ENCODE data around the gene PRLH. TPM values are rescaled to one million over a fixed set of nuclear protein-coding genes. Genes with fewer than 3 reads are reported as not detected.

The PRLH gene
- total and polyA plus RNA-seq, 2 of the 13 experiments (the other 11 are each of a cell fraction or from before 2014, with no cell fraction given) = not detected

DNA sequence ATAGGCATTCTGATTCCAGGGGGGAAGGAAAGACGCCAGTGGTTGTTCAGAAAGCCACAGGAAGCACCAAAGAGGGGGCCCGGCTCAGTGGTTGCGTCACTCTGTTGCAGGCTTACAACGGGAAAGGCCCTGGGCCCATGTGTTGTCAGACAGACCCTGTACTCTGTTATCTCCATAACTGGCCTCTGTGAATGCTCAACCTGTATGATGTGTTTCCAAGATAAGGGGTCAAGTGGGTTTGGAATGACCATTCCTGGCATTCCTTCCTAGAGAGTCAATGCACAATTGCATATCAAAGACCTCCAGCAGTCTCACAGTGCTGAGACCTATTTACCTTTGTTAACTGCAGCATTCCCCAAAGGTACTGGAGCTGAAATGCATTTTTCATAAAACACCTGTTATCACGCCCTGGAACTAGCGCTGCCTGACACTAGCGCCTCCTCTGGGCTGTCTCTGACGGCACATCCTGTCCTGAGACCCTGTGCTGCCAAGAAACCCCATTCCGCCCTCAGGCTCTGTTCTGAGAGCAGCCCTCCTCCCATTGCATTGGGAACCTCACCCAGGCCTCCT lies 47.9 kb downstream of the PRLH start:
- in situ Hi-C loops (cut with HindIII; ENCODE audit: extremely low pct_ligation_motif_present, low pct_unique_long_range_greater_than_20kb) = no loop called here
- Histone ChIP-seq H4K20me1 (ENCODE audit: insufficient read depth, low read length) (no peaks in the 10 kb centered on the region), H3K27me3 (ENCODE audit: control insufficient read depth in 1 of 2, insufficient read depth in 2 of 2, low read length in 2 of 2) (peaks cover 0 to 36% of the 10 kb centered on the region in 2 experiments; a peak in 3 of 5 replicates), H3K79me2 (ENCODE audit: insufficient read depth, low read length) (no peaks in the 10 kb centered on the region), H3K4me1 (ENCODE audit: insufficient read depth, low read length) (peaks cover 39% of the 10 kb centered on the region), H2AFZ (ENCODE audit: low read length) (no peak overlapping the region), H3K4me2 (ENCODE audit: low read depth, low read length) (peak overlapping the region; percentile 61), H3K36me3 (replicated peaks in 1 of 2; ENCODE audit: control insufficient read depth in 1 of 2, insufficient read depth in 2 of 2, low read length in 2 of 2) (no peaks in the 10 kb centered on the region), H3K27ac (ENCODE audit: extremely low read length, insufficient read depth, low read length) (no peak overlapping the region), H3K9ac (ENCODE audit: insufficient read depth, low read depth, low read length) (peak overlapping the region; percentile 19; the same call in 1 of the 2 replicates), H3K9me3 (ENCODE audit: low read length) (no peaks in the 10 kb centered on the region), H3K4me3 (replicated peaks in 1 of 3; ENCODE audit: insufficient read depth in 1 of 3, low read depth in 2 of 3, low read length in 3 of 3) (peak overlapping the region in 1 of 3 experiments; percentile 21; a peak in 1 of 6 replicates)
- DNase-seq (ENCODE audit: low spot score) = peak; percentile 100
- ChIA-PET POLR2A (interaction anchor here (1.0 to 2.0 kb wide), 4 partner anchors 12 to 48 kb away, joined by 3 to 9 read pairs (median 3); no protein-coding TSS in a partner anchor), CTCF (ENCODE audit: low intra/inter-chr PET ratio, low total read pairs) (interaction anchor here (1.0 to 1.4 kb wide), 2 partner anchors 9 to 110 kb away, joined by 3 to 6 read pairs; no protein-coding TSS in a partner anchor)
- ATAC-seq = peak; percentile 98
- WGBS (ENCODE audit: low lambda C conversion rate) = 5% methylated on average over 9 of the region's 9 CpGs
- intact Hi-C loops (cut with micrococcal nuclease; ENCODE audit: unreplicated experiment) = loop anchor here (2.0 kb wide), 1 partner anchor 13 kb away; no protein-coding TSS in a partner anchor
- BruUV-seq (replicated peaks) = no TSS peak
- FAIRE-seq = peak; percentile 97
- TF ChIP-seq RELA (CRISPR knock-in tag; IDR thresholded peaks at IDR 0.05) = peak; percentile 83; the same call in 1 of the 2 replicates
- TF ChIP-seq KDM6A (CRISPR knock-in tag; IDR thresholded peaks at IDR 0.05; ENCODE audit: low read depth) = peak; percentile 75
- peak; percentile 95 for TF ChIP-seq PAXIP1 (CRISPR knock-in tag; conservative IDR thresholded peaks at IDR 0.05)
- no peak for TF ChIP-seq ZSCAN22 (CRISPR knock-in tag; IDR thresholded peaks at IDR 0.05)
- TF ChIP-seq MYC (CRISPR knock-in tag; IDR thresholded peaks at IDR 0.05; ENCODE audit: borderline replicate concordance) = peak; percentile 78
- TF ChIP-seq, protein P1, sequence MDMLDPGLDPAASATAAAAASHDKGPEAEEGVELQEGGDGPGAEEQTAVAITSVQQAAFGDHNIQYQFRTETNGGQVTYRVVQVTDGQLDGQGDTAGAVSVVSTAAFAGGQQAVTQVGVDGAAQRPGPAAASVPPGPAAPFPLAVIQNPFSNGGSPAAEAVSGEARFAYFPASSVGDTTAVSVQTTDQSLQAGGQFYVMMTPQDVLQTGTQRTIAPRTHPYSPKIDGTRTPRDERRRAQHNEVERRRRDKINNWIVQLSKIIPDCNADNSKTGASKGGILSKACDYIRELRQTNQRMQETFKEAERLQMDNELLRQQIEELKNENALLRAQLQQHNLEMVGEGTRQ (IDR thresholded peaks at IDR 0.05; ENCODE audit: low read depth, low read length) = no peak
- TF ChIP-seq, protein P1 (CRISPR knock-in tag; IDR thresholded peaks at IDR 0.05; ENCODE audit: borderline replicate concordance) = no peak; the same call in 1 of the 2 replicates
- peak; percentile 73 for TF ChIP-seq ZMYM3 (CRISPR knock-in tag; IDR thresholded peaks at IDR 0.05)
- peak; percentile 58; the same call in 1 of the 2 replicates for TF ChIP-seq MXD3 (CRISPR knock-in tag; IDR thresholded peaks at IDR 0.05)
- TF ChIP-seq ZNF644 (CRISPR knock-in tag; IDR thresholded peaks at IDR 0.05; ENCODE audit: low read depth) = peak; percentile 94
- TF ChIP-seq MIER2 (CRISPR knock-in tag; IDR thresholded peaks at IDR 0.05) = peak; percentile 90
- 0 out of 2 replicates have a peak, but pooled peaks have one; percentile 28 for TF ChIP-seq MTF1 (CRISPR knock-in tag; IDR thresholded peaks at IDR 0.05)
- no peak for TF ChIP-seq ZNF766 (CRISPR knock-in tag; IDR thresholded peaks at IDR 0.05; ENCODE audit: borderline replicate concordance)
- TF ChIP-seq, protein P2, sequence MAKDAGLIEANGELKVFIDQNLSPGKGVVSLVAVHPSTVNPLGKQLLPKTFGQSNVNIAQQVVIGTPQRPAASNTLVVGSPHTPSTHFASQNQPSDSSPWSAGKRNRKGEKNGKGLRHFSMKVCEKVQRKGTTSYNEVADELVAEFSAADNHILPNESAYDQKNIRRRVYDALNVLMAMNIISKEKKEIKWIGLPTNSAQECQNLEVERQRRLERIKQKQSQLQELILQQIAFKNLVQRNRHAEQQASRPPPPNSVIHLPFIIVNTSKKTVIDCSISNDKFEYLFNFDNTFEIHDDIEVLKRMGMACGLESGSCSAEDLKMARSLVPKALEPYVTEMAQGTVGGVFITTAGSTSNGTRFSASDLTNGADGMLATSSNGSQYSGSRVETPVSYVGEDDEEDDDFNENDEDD (CRISPR knock-in tag; IDR thresholded peaks at IDR 0.05; ENCODE audit: borderline replicate concordance) = peak; percentile 45; the same call in 1 of the 2 replicates
